ENCODE measurements around the gene ZBTB18.

- TF ChIP-seq EZH2 (IDR thresholded peaks at IDR 0.05; ENCODE audit: borderline replicate concordance, low read length), result no peak
- no peak for TF ChIP-seq CTCF (IDR thresholded peaks at IDR 0.05; ENCODE audit: low read length)
Measured at GRCh38 chr1:244094880-244095528, 43.9 kb downstream of the ZBTB18 start.

Data from OCI-LY1 (cell line).